MM.1S (cell line): ENCODE results near the gene IMPA2.
"Not testable (repeated sequence)": the region's sequence is repeated elsewhere in the genome, so short reads cannot be mapped to it uniquely, and the experiment has no call there.

Source experiments
- DNase-seq: peaks from one replicate; pipeline ENCODE4 v3.0.0-alpha.2; 2015
- H2AFZ ChIP-seq: fragments of 300-600 bp; sonication (generic); 2 replicates; pipeline ENCODE4 v1.6.0; 2016; ENCODE audit warnings: antibody characterized with exemption, low read length
- H3F3A ChIP-seq: fragments of 300-600 bp; sonication (generic); 2 replicates; pipeline ENCODE4 v1.6.1; 2016; ENCODE audit warnings: mild to moderate bottlenecking, antibody characterized with exemption, low read length, moderate library complexity, mixed read lengths; ENCODE audit not compliant: insufficient read depth
- H3K27ac ChIP-seq: fragments of 300-600 bp; sonication (generic); 2 replicates; pipeline ENCODE4 v1.5.1; 2016; ENCODE audit warnings: mild to moderate bottlenecking, low read length
- H3K27me3 ChIP-seq: fragments of 300-600 bp; sonication (generic); replicated peaks from 2 replicates; pipeline ENCODE4 v1.6.0; 2016; ENCODE audit warnings: low read length; ENCODE audit not compliant: insufficient read depth
- H3K36me3 ChIP-seq: fragments of 300-600 bp; sonication (generic); replicated peaks from 2 replicates; pipeline ENCODE4 v1.6.1; 2016; ENCODE audit warnings: mild to moderate bottlenecking, low read length, mixed read lengths; ENCODE audit not compliant: insufficient read depth
- H3K4me1 ChIP-seq: fragments of 300-600 bp; sonication (generic); 2 replicates; pipeline ENCODE4 v1.6.1; 2016; ENCODE audit warnings: low read length, mixed read lengths
- H3K4me2 ChIP-seq: fragments of 300-600 bp; sonication (generic); 2 replicates; pipeline ENCODE4 v1.6.0; 2016; ENCODE audit warnings: low read depth, low read length
- H3K4me3 ChIP-seq: fragments of 300-600 bp; sonication (generic); 2 replicates; pipeline ENCODE4 v1.5.1; 2016; ENCODE audit warnings: low read length, mixed read lengths
- H3K79me2 ChIP-seq: fragments of 300-600 bp; sonication (generic); 2 replicates; pipeline ENCODE4 v1.6.1; 2016; ENCODE audit warnings: mixed run types, low read length, mixed read lengths
- H3K9ac ChIP-seq: fragments of 300-600 bp; sonication (generic); 2 replicates; pipeline ENCODE4 v1.6.1; 2016; ENCODE audit warnings: low read length, mixed read lengths
- H3K9me2 ChIP-seq: fragments of 300-600 bp; sonication (generic); replicated peaks from 2 replicates; pipeline ENCODE4 v1.6.1; 2016; ENCODE audit warnings: mild to moderate bottlenecking, low read length, mixed read lengths; ENCODE audit not compliant: insufficient read depth
- H3K9me3 ChIP-seq: fragments of 300-600 bp; sonication (generic); replicated peaks from 2 replicates; pipeline ENCODE4 v1.6.1; 2016; ENCODE audit warnings: mild to moderate bottlenecking, low read length, mixed read lengths; ENCODE audit not compliant: insufficient read depth
- H4K20me1 ChIP-seq: fragments of 300-600 bp; sonication (generic); 2 replicates; pipeline ENCODE4 v1.6.1; 2016; ENCODE audit warnings: mild to moderate bottlenecking, low read length, moderate library complexity, mixed read lengths; ENCODE audit not compliant: insufficient read depth
- EZH2 ChIP-seq: fragments of 300-600 bp; sonication (generic); optimal IDR thresholded peaks from 2 replicates; pipeline ENCODE3; 2017; ENCODE audit warnings: low read depth, mild to moderate bottlenecking, antibody characterized with exemption, low read length, mixed read lengths
- EZH2phosphoT487 ChIP-seq: fragments of 300-600 bp; sonication (generic); IDR thresholded peaks from 2 replicates; pipeline ENCODE4 v1.6.1; 2018; ENCODE audit warnings: antibody characterized with exemption, low read length
- TF ChIP-seq, protein P1 (sequence below): fragments of 300-600 bp; sonication (generic); IDR thresholded peaks from 2 replicates; pipeline ENCODE4 v1.5.1; 2016; ENCODE audit warnings: antibody characterized with exemption, low read length, mixed read lengths

The IMPA2 gene

DNA sequence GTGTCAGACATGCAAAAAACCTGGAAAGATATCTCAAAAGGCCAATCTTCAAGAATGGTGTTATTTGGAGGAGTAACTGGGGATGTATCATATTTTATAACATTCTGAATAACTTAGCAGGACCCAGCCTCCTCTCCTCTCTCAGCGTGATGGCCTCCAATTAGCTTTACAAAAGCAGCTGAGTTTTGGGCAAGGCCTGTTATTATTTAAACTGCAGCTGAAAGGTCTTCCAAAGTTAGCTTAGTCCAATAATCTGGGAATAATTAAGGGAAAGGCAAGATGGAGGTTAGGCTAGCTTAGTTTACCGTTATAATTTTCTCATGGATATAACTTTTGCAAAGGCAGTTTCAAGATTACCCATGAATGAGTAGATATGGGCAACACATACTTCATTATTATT, 40.4 kb upstream of the IMPA2 start:
- TF ChIP-seq EZH2phosphoT487 (no peak), EZH2 (no peak)
- TF ChIP-seq, protein P1, sequence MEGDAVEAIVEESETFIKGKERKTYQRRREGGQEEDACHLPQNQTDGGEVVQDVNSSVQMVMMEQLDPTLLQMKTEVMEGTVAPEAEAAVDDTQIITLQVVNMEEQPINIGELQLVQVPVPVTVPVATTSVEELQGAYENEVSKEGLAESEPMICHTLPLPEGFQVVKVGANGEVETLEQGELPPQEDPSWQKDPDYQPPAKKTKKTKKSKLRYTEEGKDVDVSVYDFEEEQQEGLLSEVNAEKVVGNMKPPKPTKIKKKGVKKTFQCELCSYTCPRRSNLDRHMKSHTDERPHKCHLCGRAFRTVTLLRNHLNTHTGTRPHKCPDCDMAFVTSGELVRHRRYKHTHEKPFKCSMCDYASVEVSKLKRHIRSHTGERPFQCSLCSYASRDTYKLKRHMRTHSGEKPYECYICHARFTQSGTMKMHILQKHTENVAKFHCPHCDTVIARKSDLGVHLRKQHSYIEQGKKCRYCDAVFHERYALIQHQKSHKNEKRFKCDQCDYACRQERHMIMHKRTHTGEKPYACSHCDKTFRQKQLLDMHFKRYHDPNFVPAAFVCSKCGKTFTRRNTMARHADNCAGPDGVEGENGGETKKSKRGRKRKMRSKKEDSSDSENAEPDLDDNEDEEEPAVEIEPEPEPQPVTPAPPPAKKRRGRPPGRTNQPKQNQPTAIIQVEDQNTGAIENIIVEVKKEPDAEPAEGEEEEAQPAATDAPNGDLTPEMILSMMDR, result no peak
- peaks cover 17% of the 10 kb centered on the region for H3K27me3 ChIP-seq
- no peaks in the 10 kb centered on the region for H3K9me2 ChIP-seq
- H3K27ac ChIP-seq, result no peak overlapping the region
- no peak overlapping the region for H2AFZ ChIP-seq
- no peaks in the 10 kb centered on the region for H3K4me1 ChIP-seq
- no peaks in the 10 kb centered on the region for H3K36me3 ChIP-seq
- no peaks in the 10 kb centered on the region for H4K20me1 ChIP-seq
- H3K9ac ChIP-seq, result no peak overlapping the region
- H3K9me3 ChIP-seq, result no peaks in the 10 kb centered on the region
- H3K4me2 ChIP-seq, result no peak overlapping the region
- no peaks in the 10 kb centered on the region for H3K79me2 ChIP-seq
- no peak for DNase-seq
- no peaks in the 10 kb centered on the region; the same call in 1 of the 2 replicates for H3F3A ChIP-seq
- H3K4me3 ChIP-seq, result no peak overlapping the region

DNA sequence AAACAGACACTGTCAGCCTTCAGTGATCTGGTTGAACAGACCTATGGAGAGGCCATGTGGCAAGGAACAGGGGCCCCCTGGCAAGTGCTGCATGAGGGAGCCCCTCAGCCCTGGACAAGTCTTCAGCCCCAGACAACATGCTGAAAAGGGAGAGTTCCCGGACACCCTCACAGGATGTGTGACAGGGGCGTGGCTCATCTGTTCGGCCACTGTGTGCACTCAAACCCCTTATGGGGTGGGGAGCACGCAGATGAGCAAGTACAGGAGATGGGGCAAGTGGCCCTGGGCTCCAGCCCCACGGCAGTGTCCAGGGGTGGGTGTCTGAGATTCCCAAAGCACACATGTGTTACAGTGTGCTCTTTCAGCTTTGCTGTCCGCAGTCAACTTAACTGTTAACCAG, 37.8 kb upstream of the IMPA2 start:
- Histone ChIP-seq H3K27me3 (peaks cover 17% of the 10 kb centered on the region), H3K9me3 (no peaks in the 10 kb centered on the region), H2AFZ (no peak overlapping the region), H3K27ac (no peak overlapping the region), H3K4me3 (no peak overlapping the region), H3K79me2 (no peaks in the 10 kb centered on the region), H3K9ac (no peak overlapping the region), H3K36me3 (no peaks in the 10 kb centered on the region), H3K4me2 (no peak overlapping the region), H4K20me1 (no peaks in the 10 kb centered on the region), H3F3A (no peaks in the 10 kb centered on the region), H3K9me2 (no peaks in the 10 kb centered on the region), H3K4me1 (0 out of 2 replicates have a peak, but pooled peaks cover 5% of the 10 kb centered on the region)
- DNase-seq, result no peak
- no peak for TF ChIP-seq EZH2phosphoT487
- TF ChIP-seq EZH2, result no peak
- TF ChIP-seq, protein P1, result no peak

DNA sequence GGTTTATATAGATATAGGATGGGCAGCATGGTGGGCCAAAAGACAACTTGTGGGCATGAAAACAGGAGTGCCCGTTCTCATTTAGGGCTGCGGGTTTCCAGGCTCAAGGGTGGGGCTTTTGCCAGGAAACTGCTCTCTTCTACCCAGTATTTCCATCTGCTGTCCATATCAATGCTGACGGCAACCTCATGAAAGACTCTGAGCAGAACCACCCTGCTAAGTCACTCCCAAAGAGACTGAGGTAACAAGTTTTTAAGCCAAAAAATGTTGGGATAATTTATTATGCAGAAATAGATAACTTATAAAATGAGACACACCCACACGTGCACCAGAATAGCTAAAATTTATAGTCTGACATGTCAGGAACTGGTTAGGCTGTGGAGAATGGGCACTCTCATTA, 37.1 kb upstream of the IMPA2 start:
- H3F3A ChIP-seq, result no peaks in the 10 kb centered on the region
- no peak overlapping the region for H3K9ac ChIP-seq
- no peak overlapping the region for H3K27ac ChIP-seq
- DNase-seq, result no peak
- H3K79me2 ChIP-seq, result no peaks in the 10 kb centered on the region
- H3K4me3 ChIP-seq, result no peak overlapping the region
- peaks cover 17% of the 10 kb centered on the region for H3K27me3 ChIP-seq
- no peaks in the 10 kb centered on the region for H3K9me2 ChIP-seq
- H3K9me3 ChIP-seq, result no peaks in the 10 kb centered on the region
- TF ChIP-seq EZH2 (no peak), EZH2phosphoT487 (no peak)
- TF ChIP-seq, protein P1, result no peak
- H2AFZ ChIP-seq, result no peak overlapping the region
- no peaks in the 10 kb centered on the region for H3K36me3 ChIP-seq
- H4K20me1 ChIP-seq, result no peaks in the 10 kb centered on the region
- 0 out of 2 replicates have a peak, but pooled peaks cover 5% of the 10 kb centered on the region for H3K4me1 ChIP-seq
- no peak overlapping the region for H3K4me2 ChIP-seq

DNA sequence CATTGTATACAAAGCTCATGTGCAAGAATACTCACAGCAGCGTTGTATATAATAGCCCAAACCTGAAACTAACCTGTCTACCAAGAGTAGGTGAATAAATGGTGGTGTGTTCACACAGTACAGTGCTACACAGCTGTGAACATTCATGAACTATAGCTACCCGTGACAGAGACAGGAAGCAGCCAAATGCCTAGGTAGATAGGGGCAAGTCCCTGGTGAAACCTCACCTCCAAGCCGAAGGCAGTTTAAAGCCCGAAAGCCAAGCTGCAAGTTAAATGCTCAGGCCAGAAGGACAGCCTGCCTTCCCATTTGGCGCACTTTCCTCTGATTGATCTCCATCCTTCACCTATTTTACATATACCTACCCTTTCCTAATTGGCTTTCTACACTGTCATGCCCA, 36.5 kb upstream of the IMPA2 start:
- no peaks in the 10 kb centered on the region for H3K79me2 ChIP-seq
- H3K9me2 ChIP-seq, result no peaks in the 10 kb centered on the region
- H3K27me3 ChIP-seq, result peaks cover 18% of the 10 kb centered on the region
- H3K4me1 ChIP-seq, result 0 out of 2 replicates have a peak, but pooled peaks cover 5% of the 10 kb centered on the region
- no peak overlapping the region for H3K4me2 ChIP-seq
- no peak overlapping the region for H3K27ac ChIP-seq
- H3K9me3 ChIP-seq, result no peaks in the 10 kb centered on the region
- H4K20me1 ChIP-seq, result no peaks in the 10 kb centered on the region
- no peak overlapping the region for H2AFZ ChIP-seq
- no peaks in the 10 kb centered on the region for H3K36me3 ChIP-seq
- TF ChIP-seq EZH2phosphoT487 (no peak), EZH2 (no peak)
- TF ChIP-seq, protein P1, result no peak
- no peaks in the 10 kb centered on the region for H3F3A ChIP-seq
- no peak overlapping the region for H3K9ac ChIP-seq
- DNase-seq, result no peak
- H3K4me3 ChIP-seq, result no peak overlapping the region

DNA sequence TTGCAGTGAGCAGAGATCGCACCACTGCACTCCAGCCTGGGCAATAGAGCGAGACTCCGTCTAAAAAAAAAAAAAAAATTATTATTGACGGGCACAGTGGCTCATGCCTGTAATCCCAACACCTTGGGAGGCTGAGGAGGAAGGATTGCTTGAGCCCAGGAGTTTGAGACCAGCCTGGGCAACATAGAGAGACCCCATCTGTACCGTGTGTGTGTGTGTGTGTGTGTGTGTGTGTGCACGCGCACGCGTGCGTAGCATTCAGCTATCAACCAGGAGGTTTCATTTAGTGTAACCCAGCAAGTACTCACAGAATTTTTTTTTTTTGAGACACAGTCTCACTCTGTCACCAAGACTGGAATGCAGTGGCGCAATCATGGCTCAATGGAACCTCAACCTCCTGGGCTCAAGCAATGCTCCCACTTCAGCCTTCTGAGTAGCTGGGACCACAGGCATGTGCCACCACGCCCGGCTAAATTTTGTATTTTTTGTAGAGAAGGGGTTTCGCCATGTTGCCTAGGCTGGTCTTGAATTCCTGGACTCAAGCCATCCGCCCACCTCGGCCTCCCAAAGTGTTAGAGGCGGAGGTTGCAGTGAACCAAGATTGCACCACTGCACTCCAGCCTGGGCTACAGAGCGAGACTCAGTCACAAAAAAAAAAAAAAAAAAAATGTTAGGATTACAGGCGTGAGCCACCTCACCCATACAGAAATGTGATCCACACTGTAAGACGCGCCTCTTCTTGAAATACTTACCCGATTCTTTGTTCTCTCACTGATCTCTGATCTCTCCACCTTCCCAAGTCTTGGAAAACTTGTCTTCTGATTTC, 35.3 kb upstream of the IMPA2 start:
- not testable (repeated sequence) for DNase-seq, H3K36me3 ChIP-seq, H2AFZ ChIP-seq, H3K4me1 ChIP-seq, H3K9ac ChIP-seq, H3K9me2 ChIP-seq, H3F3A ChIP-seq, H3K27ac ChIP-seq, H3K79me2 ChIP-seq, H3K4me3 ChIP-seq, H3K9me3 ChIP-seq, H4K20me1 ChIP-seq
- Histone ChIP-seq H3K4me2 (peak overlapping the region; percentile 43; the same call in 1 of the 2 replicates), H3K27me3 (peaks cover 20% of the 10 kb centered on the region)
